Prostate gland (tissue), 2 donors: ENCODE measurements around the gene FIBCD1. TPM values are rescaled to one million over a fixed set of nuclear protein-coding genes. Genes with fewer than 3 reads are reported as not detected.

Experiments used
- DNase-seq: peaks from one replicate; pipeline ENCODE4 v3.0.0-alpha.2; 2019; ENCODE audit warnings: low spot score
- H3K27ac ChIP-seq, 2 donors: fragments of 200-600 bp; sonication (generic); 2 replicates each; pipeline ENCODE4 v1.5.1; 2017 to 2019
- H3K27me3 ChIP-seq: fragments of 200-600 bp; sonication (generic); replicated peaks from 2 replicates; pipeline ENCODE4 v1.5.1; 2019; ENCODE audit not compliant: insufficient read depth
- H3K36me3 ChIP-seq, 2 donors: fragments of 200-600 bp; sonication (generic); 1 replicate in 1 of 2; 2 replicates in 1 of 2; pipeline versions ENCODE4 v1.5.1 to v1.8.1; 2017 to 2019
- H3K4me1 ChIP-seq: fragments of 200-600 bp; sonication (generic); replicated peaks from 2 replicates; pipeline ENCODE4 v1.5.1; 2019
- H3K4me3 ChIP-seq, 2 donors: fragments of 200-600 bp; sonication (generic); 2 replicates each; pipeline ENCODE4 v1.5.1; 2017 to 2019
- H3K9me3 ChIP-seq: fragments of 200-600 bp; sonication (generic); 2 replicates; pipeline ENCODE4 v1.5.1; 2017
- POLR2A ChIP-seq: fragments of 450-650 bp; IDR thresholded peaks from one replicate; pipeline ENCODE4 v1.6.1; 2016; ENCODE audit warnings: antibody characterized with exemption, mild to moderate bottlenecking
- POLR2AphosphoS5 ChIP-seq: sonication (generic); formaldehyde crosslinking; IDR thresholded peaks from one replicate; pipeline ENCODE4 v1.6.1; 2017; ENCODE audit warnings: antibody characterized with exemption
- WGBS: methylation state at CpG from one replicate; pipeline ENCODE4 v1.1.5; 2018; 5-methylcytosine and 5-hydroxymethylcytosine counted together
- intact Hi-C: fragments of 100-400 bp; cut with DNase I; formaldehyde crosslinking; loops from one replicate; pipeline ENCODE4 v1.14.2; 2022
- total RNA-seq, 2 donors: library from RNA; depleted of rRNA; stranded (reverse); fragments of >200 nt; gene quantifications; one replicate each; pipeline ENCODE4 v1.1.0, GENCODE V29; 2016
- TF ChIP-seq, protein P1 (sequence below), 4 experiments: fragments of 200-600 bp in 2 of 4; fragments of 450-650 bp in 2 of 4; sonication (generic) in 2 of 4; IDR thresholded peaks; 1 replicate in 3 of 4; 2 replicates in 1 of 4; pipeline ENCODE4 v1.5.1; 2016 to 2019; ENCODE audit warnings: antibody characterized with exemption in 4 of 4, mild to moderate bottlenecking in 2 of 4, moderate library complexity in 2 of 4

Gene FIBCD1
- total RNA-seq, 2 donors from 2014 or later: 0.36 to 13.2 TPM

DNA sequence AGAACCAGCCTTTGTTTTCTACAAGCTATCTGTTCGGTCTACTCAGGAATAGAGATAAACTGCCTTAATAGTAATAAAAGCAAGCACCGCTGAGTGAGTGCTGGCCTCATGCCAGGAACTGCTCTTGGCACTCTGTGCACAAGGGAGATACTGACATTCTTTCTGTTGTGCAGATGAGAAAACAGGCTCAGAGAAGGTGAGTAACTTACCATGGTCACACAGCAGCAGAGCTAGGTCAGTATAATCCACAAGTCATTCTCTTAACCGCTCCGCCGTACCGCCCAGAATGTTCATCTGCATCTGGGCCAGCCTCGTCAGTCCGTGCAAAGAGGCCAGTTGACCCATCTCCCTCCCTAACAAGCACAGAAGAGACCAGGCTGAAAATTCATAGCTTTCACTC, 69.8 kb downstream of the FIBCD1 start:
- DNase-seq: no peak
- TF ChIP-seq, protein P1, sequence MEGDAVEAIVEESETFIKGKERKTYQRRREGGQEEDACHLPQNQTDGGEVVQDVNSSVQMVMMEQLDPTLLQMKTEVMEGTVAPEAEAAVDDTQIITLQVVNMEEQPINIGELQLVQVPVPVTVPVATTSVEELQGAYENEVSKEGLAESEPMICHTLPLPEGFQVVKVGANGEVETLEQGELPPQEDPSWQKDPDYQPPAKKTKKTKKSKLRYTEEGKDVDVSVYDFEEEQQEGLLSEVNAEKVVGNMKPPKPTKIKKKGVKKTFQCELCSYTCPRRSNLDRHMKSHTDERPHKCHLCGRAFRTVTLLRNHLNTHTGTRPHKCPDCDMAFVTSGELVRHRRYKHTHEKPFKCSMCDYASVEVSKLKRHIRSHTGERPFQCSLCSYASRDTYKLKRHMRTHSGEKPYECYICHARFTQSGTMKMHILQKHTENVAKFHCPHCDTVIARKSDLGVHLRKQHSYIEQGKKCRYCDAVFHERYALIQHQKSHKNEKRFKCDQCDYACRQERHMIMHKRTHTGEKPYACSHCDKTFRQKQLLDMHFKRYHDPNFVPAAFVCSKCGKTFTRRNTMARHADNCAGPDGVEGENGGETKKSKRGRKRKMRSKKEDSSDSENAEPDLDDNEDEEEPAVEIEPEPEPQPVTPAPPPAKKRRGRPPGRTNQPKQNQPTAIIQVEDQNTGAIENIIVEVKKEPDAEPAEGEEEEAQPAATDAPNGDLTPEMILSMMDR (IDR thresholded peaks at IDR 0.05): no peak
- TF ChIP-seq POLR2AphosphoS5 (no peak), POLR2A (no peak)
- 72% methylated on average over 8 of the region's 8 CpGs for WGBS
- Histone ChIP-seq H3K9me3 (no peaks in the 10 kb centered on the region), H3K4me3 (no peak overlapping the region), H3K4me1 (peaks cover 20% of the 10 kb centered on the region), H3K36me3 (no peaks in the 10 kb centered on the region), H3K27me3 (no peaks in the 10 kb centered on the region), H3K27ac (no peak overlapping the region)
- intact Hi-C loops: loop anchor here (2.0 kb wide), 1 partner anchor 72 kb away; no protein-coding TSS in a partner anchor

DNA sequence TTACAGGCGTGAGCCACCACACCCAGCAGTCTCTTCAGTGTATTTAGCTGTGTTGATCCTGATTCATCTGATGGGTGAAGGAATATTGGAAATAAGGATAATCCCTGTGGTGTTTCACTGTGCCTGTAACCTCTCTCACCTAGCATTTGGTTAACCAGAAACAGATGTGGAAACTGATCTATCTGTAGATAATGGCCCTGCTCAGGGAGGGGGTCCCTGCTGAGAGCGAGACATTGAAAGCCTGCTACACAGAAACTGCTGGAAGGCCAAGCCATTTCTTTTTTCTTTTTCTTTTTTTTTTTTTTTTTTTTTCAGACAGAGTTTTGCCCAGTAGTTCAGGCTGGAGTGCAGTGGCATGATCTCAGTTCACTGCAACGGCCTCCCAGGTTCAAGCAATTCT, 70.8 kb downstream of the FIBCD1 start:
- Histone ChIP-seq H3K27me3 (no peaks in the 10 kb centered on the region), H3K4me3 (no peak overlapping the region), H3K27ac (no peak overlapping the region), H3K36me3 (no peaks in the 10 kb centered on the region), H3K4me1 (peaks cover 13% of the 10 kb centered on the region), H3K9me3 (no peaks in the 10 kb centered on the region)
- intact Hi-C loops: loop anchor here (2.0 kb wide), 1 partner anchor 73 kb away; no protein-coding TSS in a partner anchor
- DNase-seq: no peak
- TF ChIP-seq POLR2A: no peak
- TF ChIP-seq, protein P1 (IDR thresholded peaks at IDR 0.05): no peak
- TF ChIP-seq POLR2AphosphoS5: no peak
- WGBS: 76% methylated on average over 3 of the region's 3 CpGs

DNA sequence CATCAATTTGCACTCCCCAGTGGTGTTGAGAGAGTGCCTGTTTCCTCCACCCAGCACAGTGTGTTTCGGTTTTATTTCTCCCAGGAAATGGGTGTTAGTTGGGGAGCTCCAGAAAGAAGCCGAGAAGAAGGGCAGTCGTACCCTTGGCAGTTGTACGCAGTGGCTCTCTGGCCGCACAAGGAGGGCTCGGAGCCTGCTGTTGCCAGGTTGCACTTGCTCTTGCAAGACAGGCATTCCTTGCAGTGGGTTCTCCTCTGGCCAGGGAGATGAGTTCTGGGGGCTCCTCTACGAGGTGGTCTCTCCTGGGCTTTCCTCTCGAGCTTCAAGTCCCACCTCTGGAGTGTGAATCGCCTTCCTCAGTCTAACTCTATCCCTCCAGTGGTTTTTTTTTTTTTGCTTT, 71.5 kb downstream of the FIBCD1 start:
- Histone ChIP-seq H3K36me3 (no peaks in the 10 kb centered on the region), H3K27ac (no peak overlapping the region), H3K9me3 (no peaks in the 10 kb centered on the region), H3K27me3 (no peaks in the 10 kb centered on the region), H3K4me3 (no peak overlapping the region), H3K4me1 (peaks cover 7% of the 10 kb centered on the region)
- no peak for TF ChIP-seq POLR2A
- TF ChIP-seq, protein P1 (IDR thresholded peaks at IDR 0.05): no peak
- TF ChIP-seq POLR2AphosphoS5: no peak
- intact Hi-C loops: no loop called here
- WGBS: 82% methylated on average over 9 of the region's 9 CpGs
- DNase-seq: no peak

DNA sequence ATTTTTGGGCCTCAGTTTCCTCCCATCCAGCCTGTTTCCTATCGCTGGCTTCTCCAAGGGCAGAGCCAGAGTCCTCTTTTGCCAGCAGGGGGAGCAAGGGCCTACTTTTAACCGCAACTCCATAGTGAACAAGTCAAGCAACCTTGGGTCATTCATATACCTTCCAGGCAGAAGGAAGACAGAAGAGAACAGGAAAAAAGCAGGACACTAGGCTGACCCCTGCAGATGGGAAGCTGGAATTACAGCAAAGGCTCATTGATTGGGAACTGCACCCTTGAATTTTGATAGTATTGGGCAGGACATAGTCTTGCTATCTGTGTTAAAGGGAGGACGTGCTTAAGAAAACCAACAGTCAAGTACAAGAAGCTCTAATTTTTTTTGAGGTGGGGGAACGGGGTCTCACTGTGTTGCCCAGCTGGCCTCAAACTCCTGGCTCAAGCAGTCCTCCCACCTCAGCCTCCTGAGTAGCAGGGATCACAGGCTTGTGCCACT, 72.5 kb downstream of the FIBCD1 start:
- H3K4me1 ChIP-seq: peaks cover 2% of the 10 kb centered on the region
- H3K9me3 ChIP-seq: no peaks in the 10 kb centered on the region
- no peaks in the 10 kb centered on the region for H3K27me3 ChIP-seq
- intact Hi-C loops: no loop called here
- peak; percentile 84 for TF ChIP-seq POLR2AphosphoS5
- TF ChIP-seq, protein P1 (IDR thresholded peaks at IDR 0.05): peak; percentile 57 to 93 (median 92)
- TF ChIP-seq POLR2A: no peak
- H3K27ac ChIP-seq: no peak overlapping the region
- DNase-seq: peak; percentile 84
- H3K36me3 ChIP-seq: no peaks in the 10 kb centered on the region
- 41% methylated on average over 4 of the region's 4 CpGs for WGBS
- no peak overlapping the region for H3K4me3 ChIP-seq

DNA sequence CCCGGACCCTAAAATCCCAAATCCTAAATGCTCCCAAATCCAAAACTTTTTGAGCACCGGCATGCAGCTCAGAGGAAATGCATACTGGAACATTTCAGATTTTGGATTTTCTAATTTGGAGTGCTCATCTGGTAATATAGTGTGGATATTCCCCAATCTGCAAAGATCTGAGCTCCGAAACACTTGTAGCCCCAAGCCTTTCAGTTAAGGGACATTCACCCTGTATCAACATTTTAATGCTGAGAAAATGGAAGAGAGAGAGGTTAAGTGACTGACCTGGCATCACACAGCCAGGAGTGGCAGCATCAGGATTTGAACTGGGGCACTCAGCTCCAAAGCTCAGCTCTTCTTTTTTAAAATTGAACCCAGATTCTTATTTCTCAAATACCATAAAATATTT, 73.1 kb downstream of the FIBCD1 start:
- H3K36me3 ChIP-seq: no peaks in the 10 kb centered on the region
- no peak overlapping the region for H3K27ac ChIP-seq
- no peak for DNase-seq
- no peaks in the 10 kb centered on the region for H3K27me3 ChIP-seq
- 94% methylated on average over 3 of the region's 3 CpGs for WGBS
- intact Hi-C loops: no loop called here
- H3K4me3 ChIP-seq: no peak overlapping the region
- no peaks in the 10 kb centered on the region for H3K9me3 ChIP-seq
- H3K4me1 ChIP-seq: peaks cover 2% of the 10 kb centered on the region
- TF ChIP-seq, protein P1 (IDR thresholded peaks at IDR 0.05): no peak
- TF ChIP-seq POLR2A (no peak), POLR2AphosphoS5 (no peak)
